Measurements from ENCODE around the gene RBFOX2.
"Not testable (repeated sequence)": the region's sequence is repeated elsewhere in the genome, so short reads cannot be mapped to it uniquely, and the experiment has no call there.

The RBFOX2 gene

DNA sequence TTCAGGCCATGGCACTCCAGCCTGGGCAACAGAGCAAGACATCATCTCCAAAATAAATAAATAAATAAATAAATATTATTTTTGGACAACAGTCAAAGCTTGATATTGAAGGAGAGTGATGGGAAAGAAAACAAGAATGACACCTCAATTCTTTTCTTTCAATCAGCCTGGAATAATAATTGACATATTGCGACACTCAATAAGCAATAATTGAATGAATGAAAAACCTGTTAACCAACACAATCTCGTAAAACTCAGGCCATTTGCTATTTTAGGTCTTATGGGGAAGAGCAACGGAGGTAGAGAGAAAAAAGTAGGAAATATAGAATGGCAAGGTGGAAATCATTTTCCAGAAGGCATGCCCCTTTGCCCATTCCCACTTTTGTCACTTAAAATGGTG, 10.5 kb upstream of the RBFOX2 start:
- no peak for DNase-seq

DNA sequence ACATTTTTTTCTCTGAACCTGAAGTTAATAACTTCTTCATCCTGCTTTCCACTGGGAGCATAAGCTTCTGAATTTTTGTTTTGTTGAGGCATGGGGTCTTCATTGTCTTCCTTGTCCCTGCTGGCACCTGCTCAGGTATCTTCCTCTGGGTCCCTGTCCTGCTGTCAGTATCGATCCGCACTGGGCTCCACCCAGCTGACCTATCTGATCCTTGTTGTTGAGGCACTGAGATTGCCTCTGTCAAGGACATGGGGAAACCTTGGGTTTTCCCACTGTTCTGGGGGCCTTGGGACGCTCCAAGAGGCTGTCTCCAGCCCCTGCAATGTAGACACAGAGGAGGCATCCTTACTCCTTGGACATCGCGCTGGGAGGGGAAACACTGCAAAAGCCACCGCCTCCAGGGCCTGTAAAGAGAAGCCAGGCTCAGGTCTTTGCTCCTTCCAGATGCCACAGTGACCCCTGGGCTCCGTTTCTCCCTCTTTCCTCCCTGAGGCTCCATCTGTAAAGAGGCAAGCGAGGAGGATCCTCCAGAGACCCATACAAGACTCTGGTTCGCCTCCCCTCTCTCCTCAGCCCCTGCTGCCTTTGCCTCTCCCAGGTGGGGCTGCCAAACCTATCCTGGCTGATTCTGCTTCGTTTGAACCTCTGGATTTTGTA, 8.6 kb upstream of the RBFOX2 start:
- DNase-seq, result no peak

DNA sequence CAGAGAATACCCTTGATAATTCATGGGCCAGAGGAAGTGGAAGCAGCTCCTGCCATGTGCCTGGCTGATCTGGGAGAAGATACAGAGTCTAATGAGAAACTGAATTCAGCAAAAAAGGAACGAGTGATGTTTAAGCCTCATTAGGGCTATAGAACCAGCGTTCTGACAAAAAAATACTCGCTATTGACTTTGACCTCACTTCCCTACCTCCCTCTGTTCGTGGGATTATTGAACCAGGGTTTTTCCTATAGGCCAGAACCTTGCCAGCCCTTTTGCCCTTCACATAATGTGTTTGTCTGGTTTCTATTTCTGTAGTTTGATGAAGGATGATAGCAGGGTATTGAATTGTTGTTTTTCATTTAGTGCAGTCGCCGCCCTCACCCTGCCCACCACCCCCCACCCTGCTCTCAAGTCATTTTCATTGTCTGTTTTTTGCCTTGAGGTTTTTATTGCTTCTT, 7.6 kb upstream of the RBFOX2 start:
- peak; percentile 52 for DNase-seq

DNA sequence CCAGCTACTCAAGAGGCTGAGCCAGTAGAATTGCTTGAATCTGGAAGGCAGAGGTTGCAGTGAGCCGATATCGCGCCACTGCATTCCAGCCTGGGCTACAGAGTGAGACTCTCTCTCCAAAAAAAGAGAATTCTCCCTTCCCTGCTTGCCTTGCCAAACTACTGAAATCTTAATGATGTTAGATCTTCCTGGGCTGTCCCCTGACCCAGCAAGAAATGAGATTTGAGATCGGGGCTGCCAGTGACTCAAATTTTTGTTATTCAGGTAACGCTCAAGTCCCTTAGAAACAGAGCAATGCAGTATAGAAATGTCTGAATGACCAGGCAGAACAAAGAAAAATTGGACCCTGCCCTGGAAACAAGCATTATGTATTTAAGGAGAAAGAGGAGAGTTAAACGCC, 4.0 kb upstream of the RBFOX2 start:
- DNase-seq, result no peak

DNA sequence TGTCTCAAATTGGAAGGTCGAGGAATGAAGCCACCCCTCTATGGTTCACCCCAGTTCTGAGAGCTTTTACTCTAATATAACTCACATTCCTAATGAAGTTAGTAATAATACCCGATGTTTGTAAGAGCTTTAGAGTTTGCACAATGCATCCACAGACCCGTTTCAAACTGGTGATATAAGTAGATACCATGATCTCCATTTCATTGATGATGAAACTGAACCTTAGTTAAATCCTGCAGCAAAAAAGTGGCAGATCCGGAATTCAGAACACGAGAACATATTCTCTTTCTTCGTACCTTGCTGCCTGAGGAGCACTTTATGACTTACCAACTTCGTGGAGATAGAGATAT, 757 bp upstream of the RBFOX2 start:
- DNase-seq, result no peak

DNA sequence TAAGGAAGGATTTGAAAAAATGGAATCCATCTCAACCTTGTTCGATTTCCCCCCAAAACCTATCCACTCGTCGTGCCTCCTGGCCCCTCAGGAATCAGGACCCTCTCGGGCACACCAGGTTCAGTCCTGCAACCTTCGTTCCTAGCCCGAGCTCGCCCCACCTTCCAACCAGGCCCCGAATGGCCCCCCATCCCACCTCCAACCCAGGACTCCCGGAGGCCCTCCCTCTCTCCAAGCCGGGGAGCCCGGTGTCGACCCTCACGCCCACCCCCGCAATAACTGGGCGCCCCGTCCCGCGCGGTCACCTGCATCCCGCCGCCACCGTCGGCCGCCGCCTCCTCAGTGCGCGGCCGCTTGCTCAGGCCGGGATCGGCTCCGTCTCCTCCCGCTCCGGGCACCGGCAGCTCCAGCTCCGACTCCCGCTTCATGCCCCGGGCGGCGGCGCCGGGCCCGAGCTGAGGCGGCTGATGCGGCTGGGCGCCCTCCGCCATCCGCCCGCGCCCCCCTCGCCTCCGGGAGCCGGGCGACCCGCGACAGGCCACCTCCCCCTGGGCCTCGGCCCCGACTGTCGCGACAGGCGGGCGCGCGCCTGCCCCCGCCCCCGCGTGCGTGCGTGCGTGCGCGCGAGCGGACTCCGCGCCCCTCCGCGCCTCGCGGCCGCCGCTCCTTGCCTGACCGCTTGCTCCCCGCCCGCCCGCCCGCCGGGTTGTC, 534 bp downstream of the RBFOX2 start:
- no peak for DNase-seq

DNA sequence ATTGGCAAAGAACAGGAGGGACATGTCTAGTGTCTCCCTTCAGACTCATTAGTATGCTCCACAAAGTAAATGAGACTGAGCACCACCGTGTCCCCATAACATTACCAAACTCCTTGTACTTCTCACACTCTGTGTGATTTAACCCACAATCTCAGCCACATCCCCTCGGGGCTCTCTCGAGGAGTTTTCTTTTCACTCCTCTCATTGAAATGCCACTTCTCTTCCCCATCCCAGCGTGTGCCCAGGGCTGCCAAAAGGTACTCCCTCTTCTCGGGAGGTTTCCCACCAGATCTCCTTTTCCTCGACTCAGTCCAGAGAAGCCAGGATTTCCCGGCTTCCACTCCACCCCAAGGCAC, 1.1 kb downstream of the RBFOX2 start:
- DNase-seq, result no peak

DNA sequence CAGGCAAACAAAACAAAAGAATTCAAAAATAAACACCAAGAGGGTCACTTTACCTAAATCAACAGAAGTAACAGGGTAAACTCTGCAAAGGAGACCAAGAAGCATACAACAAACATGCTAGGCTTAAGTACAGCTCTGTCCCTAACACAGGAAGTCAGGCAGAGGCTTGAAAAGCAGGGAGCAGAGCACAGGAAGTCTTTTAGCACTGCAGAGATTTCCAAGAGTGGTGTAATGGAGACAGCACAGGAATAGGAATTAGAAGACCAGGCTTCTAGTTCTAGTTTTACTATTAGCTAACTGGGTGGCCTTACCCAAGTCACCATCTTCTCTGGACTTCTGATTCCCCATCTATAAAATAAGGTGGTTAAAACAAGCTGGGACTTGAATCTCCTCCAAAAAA, 1.9 kb downstream of the RBFOX2 start:
- DNase-seq, result no peak

DNA sequence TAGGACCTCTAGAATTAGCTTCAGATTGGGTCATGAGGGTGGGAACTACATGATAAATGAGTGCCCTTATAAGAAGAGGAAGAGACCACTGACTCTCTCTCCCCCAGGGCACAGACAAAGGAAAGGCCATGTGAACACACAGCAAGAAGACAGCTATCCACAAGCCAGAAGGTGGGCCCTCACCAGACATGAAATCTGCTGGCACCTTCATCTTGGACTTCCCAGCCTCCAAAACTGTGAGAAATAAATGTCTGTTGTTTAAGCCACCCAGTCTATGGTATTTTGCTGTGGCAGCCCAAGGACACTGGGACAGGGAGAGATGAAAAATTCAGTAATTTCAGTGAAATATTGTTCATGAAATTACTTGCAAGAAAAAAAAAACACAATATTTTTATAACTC, 5.9 kb downstream of the RBFOX2 start:
- DNase-seq, result no peak

DNA sequence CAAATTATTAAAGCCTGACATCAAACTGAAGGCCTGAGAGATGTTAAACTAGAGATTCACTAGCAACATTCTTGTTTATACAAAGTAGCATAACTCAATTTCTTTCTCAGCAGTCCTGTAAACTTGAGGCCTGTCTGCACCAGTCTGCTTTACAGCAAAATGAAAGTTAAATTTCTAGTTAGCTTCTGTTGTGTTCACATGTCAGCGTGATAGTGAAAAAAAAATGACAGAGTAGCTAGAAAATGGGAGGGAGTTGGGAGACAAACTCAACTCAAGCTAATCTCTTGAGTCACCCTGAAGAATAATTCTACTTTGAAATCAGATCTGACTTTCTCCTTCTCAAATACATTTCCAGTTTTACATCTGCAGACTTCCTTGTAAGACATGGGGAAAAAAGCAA, 6.5 kb downstream of the RBFOX2 start:
- DNase-seq, result no peak

DNA sequence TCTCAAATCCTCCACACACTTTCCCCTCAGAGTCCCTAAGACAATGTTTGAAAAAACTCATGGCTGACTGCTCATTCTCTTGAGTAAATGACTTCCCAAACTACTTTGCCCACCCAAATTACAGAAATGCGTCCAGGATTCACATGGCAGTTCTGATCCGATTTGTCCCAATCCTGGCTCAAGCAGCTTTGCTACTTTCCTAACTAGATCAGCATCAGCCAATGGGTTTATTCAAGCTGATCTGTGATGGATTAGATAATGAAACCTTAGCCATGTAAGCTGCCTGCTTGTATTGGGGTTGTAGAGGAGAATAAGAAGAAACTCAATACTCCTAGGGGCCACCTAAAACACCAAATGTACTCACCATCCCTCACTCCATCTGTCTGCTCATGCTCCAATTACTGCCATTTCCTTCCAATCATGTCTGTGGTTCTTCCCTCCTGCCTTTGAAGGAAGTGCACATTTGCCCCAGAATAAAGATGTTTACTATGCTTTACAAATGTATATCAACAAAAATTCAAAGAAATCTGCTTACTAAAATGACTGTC, 6.9 kb downstream of the RBFOX2 start:
- no peak for DNase-seq

DNA sequence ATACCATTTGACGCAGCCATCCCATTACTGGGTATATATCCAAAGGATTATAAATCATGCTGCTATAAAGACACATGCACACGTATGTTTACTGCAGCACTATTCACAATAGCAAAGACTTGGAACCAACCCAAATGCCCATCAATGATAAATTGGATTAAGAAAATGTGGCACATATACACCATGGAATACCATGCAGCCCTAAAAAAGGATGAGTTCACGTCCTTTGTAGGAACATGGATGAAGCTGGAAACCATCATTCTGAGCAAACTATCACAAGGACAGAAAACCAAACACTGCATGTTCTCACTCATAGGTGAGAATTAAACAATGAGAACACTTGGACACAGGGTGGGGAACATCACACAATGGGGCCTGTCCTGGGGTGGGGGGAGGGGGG, 7.8 kb downstream of the RBFOX2 start:
- not testable (repeated sequence) for DNase-seq

DNA sequence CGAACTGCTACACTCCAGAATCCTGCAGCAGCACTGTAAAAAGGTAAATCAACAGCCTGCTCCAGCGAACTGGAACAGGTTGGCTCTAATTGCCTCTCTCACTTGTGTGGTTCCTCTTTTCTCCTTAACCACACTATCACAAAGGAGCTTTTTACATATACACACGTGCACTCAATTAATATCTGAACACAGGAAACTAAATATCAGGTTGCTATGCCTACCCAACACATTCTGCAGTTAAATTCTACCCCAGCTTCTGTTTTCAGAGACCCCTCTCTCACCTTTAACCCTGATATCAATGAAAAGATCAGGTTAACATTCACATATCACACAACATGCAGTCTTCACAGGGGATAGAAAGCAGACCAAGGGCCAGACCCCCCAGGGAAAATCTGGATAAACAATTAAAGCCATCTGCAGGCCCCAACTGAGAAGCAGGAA, 11.0 kb downstream of the RBFOX2 start:
- peak; percentile 12 for DNase-seq

DNA sequence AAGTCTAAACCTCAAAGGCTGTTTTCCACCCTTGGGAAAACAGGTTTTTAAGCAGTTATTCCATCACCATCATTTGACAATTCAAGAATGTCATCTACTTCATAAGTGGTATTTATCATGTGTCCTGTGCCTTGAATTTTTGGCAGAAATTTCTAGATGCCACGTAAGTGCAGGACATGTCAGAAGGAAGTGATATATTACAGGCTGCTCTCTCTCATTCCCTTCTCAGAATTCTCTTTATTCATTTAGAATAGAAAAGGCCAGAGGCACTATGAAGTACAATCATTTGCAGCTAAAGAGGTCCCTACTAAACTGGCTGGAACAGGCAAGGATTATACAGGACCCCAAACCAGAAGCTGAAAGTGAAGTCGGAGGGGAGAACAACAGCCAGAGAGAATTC, 11.9 kb downstream of the RBFOX2 start:
- DNase-seq, result no peak

DNA sequence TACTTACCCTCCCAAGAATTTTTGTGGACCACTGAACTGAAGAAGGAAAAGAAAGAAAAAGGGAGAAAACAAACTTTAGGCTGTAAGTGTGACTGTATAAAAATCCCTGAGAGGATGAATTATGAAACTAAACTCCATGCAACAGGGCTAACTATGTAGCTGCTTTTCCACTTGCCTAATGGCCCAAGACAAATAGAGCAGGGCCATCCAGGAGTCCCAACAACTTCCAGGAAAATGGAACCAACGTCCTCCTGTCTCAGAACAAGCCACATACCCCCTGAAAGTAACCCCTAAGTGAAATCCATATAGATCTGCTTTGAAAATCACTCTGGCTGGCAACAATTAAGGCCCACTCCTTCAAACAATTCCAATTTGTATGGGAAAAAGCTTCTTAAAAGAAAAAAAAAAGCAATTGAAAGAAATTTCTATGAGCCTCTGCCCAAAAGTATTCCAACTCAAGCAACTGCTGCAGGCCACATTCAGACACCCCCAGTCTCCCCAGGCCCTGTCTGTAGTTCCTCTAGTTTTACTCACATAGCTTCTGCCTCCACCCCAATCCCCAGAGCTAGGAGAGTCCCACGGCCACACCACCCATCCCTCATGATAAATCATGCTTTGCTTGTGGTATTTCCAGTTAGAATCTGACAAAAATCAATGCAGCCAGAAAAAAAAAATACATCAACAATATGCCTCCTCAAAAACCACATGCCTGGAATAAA, 12.7 kb downstream of the RBFOX2 start:
- no peak for DNase-seq

DNA sequence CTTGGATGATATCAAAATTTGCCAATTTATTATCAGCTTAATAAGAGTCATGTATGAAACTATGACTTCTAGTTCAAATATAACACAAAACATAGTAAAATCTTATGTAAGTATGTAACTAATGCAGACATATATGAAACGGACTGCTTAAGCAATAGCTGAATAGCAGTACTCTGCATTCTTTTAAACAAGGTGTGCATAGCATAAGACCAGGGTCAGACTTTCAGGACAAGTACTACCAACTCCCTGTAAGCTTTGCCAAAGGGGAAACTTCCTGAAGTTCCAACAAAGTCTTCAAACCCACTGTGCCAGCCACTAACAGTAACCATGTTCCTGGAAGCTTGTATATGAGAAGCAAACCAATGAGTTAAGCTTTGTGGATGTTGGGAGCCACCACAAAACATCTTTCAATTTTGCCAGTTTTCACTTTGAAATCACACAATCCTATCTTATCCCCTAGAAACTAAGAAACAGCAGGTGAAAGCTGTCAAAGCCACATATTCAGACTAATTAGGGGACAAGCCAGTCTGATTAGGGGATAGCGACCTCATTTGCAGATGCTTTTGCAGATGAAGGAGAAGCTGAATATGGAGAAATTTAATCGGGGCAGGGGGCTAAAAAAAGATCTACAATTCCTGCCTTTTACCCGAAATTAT, 13.3 kb downstream of the RBFOX2 start:
- no peak for DNase-seq

DNA sequence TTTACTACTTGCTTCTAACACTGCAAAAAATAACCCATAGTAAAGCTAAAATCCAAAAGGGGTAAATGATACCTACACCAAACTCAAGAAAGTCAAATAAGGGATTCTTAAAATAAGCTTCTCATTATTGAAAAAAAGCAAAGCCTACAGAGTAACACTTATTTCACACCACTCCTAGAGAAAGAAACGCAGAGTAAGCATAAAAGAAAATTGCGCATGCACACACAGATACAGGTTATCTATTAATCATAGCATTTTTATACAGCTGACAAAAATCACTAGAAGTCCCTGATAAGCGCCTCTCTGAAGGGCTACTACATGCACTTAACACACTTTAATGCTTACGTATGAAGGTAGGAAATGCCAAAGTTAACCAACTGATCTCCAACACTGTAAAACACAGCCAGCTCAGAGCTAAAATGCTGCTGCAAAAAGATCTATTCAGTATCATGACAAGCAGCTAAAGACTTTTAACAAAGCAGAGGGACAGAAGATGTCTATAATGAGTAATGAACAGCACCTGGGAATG, 14.0 kb downstream of the RBFOX2 start:
- DNase-seq, result no peak

DNA sequence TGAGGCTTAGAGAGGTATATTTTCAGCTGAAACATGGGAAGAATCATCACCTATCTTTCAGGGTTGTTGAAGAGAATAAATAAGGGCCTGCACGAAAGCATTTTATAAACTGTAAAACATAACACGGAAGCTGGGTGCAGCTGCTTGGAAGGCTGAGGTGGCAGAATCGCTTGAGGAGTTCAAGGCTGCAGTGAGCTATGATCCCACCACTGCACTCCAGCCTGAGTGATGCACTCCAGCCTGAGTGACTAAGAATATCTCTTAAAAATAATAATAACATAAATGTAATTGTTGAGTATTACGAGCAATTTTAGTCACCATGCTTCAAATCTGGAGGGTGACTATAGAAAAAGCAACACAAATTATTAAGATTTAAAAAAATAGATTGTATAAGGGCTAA, 16.3 kb downstream of the RBFOX2 start:
- DNase-seq, result no peak

DNA sequence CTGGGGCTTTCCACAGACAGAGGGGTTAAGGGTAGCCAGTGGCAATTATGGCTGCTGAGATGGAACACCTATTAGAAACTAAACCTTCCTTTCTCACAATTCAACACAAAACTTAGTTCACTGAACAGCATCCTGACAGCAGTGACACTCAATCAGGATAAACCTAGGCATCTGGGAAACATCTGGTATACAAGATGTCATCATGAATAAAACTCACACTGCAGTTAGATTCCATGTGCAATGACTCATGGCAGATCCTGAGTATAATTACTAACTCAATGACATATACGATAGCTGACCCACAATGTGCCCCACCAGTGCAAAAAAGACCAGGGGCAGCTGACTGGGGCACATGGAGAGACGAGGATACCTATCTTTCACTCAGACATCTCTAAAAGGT, 17.7 kb downstream of the RBFOX2 start:
- no peak for DNase-seq

DNA sequence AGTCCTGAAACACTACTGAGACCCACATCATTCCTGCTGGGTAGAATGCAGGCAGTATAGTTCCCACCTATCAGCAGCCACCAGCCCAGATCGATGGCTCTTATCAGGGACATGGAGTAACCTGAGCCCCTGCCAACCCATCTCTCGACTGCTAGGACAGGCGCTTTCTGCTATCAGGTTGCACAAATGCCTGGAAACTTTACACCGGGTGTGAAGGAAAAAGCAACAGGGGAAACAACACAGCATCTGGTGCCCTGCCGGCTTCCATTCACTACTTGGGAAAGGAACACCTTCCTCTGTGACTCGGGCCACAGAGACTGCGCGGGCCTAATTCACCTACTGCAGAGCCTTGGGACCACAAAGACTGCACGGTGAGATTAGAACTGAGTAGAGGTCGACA, 18.5 kb downstream of the RBFOX2 start:
- DNase-seq, result no peak

DNA sequence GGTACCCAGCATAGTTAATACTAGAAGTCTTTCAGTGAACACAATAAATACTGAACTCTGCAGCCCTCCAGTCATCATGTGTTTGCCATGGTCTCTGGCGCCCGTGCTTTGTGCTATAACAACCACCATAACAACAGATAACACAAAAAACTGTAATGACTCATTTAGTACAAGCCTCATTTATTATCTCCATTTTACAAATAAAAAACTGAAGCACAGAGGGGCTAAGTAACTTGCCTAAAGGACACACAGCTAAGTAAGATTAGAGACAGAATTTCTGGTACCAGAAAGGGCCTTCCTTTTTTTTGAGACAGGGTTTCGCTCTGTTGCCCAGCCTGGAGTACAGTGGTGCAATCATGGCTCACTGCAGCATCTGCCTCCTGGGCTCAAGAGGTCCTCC, 19.5 kb downstream of the RBFOX2 start:
- no peak for DNase-seq

DNA sequence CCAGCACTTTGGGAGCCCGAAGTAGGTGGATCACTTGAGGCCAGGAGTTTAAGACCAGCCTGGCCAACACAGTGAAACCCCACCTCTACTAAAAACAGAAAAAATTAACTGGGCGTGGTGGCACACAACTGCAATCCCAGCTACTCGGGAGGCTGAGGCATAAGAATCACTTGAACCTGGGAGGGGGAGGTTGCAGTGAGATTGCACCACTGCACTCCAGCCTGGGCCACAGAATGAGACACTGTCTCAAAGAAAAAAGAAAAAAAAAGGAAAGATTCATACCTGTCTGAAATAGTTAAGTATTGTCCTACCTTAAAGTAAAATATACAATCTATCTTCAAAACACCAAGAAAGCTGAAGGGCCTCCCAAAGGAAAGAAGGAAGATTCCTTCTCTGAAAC, 20.1 kb downstream of the RBFOX2 start:
- DNase-seq, result no peak

DNA sequence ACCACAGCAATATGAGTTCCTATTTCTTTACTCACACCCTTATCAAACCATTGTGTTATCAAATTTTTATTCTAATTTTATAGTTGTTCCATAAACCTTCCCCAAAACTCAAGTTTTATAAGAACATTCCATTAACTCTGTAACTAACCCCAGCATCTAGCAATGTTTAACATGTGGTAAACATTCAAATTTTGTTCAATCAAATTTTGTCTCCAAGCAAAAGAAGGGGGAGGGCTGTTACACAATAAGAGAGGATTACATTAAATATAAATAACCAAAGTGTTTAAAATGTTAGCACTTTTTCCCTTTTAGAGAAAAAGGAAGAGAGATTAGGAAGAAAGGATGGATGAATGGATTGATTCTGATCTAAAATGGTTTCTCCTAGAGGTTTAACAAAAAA, 20.5 kb downstream of the RBFOX2 start:
- no peak for DNase-seq

Measured in NCI-H1417 treated with DMSO at 0.1 percent for 48 hours (cell line).